NCI-H345 treated with DMSO at 0.1 percent for 48 hours (cell line): Measurements from ENCODE around the gene NHS.

Experiments
- DNase-seq: peaks from one replicate; lab custom pipeline; 2025; ENCODE audit not compliant: unreplicated experiment; lab: John Stamatoyannopoulos, UW

Gene NHS

GRCh38 chrX:17584248-17584681 lies 209.3 kb downstream of the NHS start:
- DNase-seq: no peak

GRCh38 chrX:17585006-17585405 lies 210.0 kb downstream of the NHS start:
- DNase-seq: no peak

- DNase-seq: no peak
Measured at GRCh38 chrX:17587366-17587765, 212.4 kb downstream of the NHS start.

GRCh38 chrX:17588303-17588702 lies 213.3 kb downstream of the NHS start:
- no peak for DNase-seq

- DNase-seq: peak; percentile 31
Measured at GRCh38 chrX:17590892-17591740, 216.1 kb downstream of the NHS start.

GRCh38 chrX:17591741-17592110 lies 216.7 kb downstream of the NHS start:
- DNase-seq: no peak

GRCh38 chrX:17592117-17592516 lies 217.1 kb downstream of the NHS start:
- DNase-seq: no peak

GRCh38 chrX:17594693-17595092 lies 219.7 kb downstream of the NHS start:
- DNase-seq: no peak

GRCh38 chrX:17595456-17596035 lies 220.5 kb downstream of the NHS start:
- DNase-seq: no peak

GRCh38 chrX:17596061-17596460 lies 221.1 kb downstream of the NHS start:
- no peak for DNase-seq

GRCh38 chrX:17596546-17597205 lies 221.7 kb downstream of the NHS start:
- DNase-seq: no peak

GRCh38 chrX:17597327-17597726 lies 222.3 kb downstream of the NHS start:
- DNase-seq: no peak

- no peak for DNase-seq
Measured at GRCh38 chrX:17597836-17598439, 222.9 kb downstream of the NHS start.

- DNase-seq: no peak
Measured at GRCh38 chrX:17601441-17602200, 226.6 kb downstream of the NHS start.

- no peak for DNase-seq
Measured at GRCh38 chrX:17602245-17602644, 227.2 kb downstream of the NHS start.

- no peak for DNase-seq
Measured at GRCh38 chrX:17603196-17603595, 228.2 kb downstream of the NHS start.

- no peak for DNase-seq
Measured at GRCh38 chrX:17605676-17606075, 230.7 kb downstream of the NHS start.

- DNase-seq: no peak
Measured at GRCh38 chrX:17606231-17606630, 231.2 kb downstream of the NHS start.

- peak; percentile 79 for DNase-seq
Measured at GRCh38 chrX:17608888-17609287, 233.9 kb downstream of the NHS start.

- no peak for DNase-seq
Measured at GRCh38 chrX:17610788-17611187, 235.8 kb downstream of the NHS start.

GRCh38 chrX:17613979-17614588 lies 239.1 kb downstream of the NHS start:
- DNase-seq: no peak
